SU-DHL-6 (cell line): ENCODE measurements around the gene CLTB.

Source experiments
- EZH2phosphoT487 ChIP-seq: fragments of 200-600 bp; sonication (generic), shearing (Covaris generic); conservative IDR thresholded peaks from 2 replicates; pipeline ENCODE4 v1.6.1; 2018; ENCODE audit warnings: mild to moderate bottlenecking, antibody characterized with exemption, low read length, moderate library complexity, mixed read lengths
- TF ChIP-seq, protein P1 (sequence below): fragments of 200-600 bp; sonication (generic); IDR thresholded peaks from one replicate; pipeline ENCODE4 v1.5.1; 2017; ENCODE audit warnings: antibody characterized with exemption, mild to moderate bottlenecking, low read length, moderate library complexity; ENCODE audit not compliant: insufficient read depth, poor library complexity, severe bottlenecking

DNA sequence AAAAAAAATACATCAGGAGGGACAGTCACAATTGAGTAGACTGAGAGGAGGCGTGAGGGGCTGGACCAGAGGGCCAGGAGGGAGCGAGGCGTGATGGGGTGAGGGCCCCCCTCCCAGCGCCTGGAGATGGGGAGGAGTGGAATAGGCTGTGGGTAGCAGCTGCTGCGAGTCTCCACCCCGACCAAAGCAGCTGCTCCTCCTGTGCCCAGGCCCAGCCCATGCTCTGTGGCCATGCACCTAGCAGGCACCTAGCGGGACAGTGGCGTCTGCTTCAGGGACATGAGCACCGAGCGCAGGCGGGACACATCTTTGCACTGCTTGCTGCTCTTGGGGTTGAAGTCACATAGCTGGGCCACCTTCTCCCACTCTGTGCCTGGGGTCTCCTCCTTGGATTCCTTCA lies 23.8 kb downstream of the CLTB start:
- TF ChIP-seq EZH2phosphoT487 = no peak
- TF ChIP-seq, protein P1, sequence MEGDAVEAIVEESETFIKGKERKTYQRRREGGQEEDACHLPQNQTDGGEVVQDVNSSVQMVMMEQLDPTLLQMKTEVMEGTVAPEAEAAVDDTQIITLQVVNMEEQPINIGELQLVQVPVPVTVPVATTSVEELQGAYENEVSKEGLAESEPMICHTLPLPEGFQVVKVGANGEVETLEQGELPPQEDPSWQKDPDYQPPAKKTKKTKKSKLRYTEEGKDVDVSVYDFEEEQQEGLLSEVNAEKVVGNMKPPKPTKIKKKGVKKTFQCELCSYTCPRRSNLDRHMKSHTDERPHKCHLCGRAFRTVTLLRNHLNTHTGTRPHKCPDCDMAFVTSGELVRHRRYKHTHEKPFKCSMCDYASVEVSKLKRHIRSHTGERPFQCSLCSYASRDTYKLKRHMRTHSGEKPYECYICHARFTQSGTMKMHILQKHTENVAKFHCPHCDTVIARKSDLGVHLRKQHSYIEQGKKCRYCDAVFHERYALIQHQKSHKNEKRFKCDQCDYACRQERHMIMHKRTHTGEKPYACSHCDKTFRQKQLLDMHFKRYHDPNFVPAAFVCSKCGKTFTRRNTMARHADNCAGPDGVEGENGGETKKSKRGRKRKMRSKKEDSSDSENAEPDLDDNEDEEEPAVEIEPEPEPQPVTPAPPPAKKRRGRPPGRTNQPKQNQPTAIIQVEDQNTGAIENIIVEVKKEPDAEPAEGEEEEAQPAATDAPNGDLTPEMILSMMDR = no peak
